Activated CD4-positive, CD25-positive, alpha-beta regulatory T cell (primary cell): ENCODE measurements around the gene LDLRAD3.

Experiments used
- DNase-seq, 4 experiments: peaks; one replicate each; lab custom pipeline; 2025; lab: John Stamatoyannopoulos, UW

The LDLRAD3 gene

DNA sequence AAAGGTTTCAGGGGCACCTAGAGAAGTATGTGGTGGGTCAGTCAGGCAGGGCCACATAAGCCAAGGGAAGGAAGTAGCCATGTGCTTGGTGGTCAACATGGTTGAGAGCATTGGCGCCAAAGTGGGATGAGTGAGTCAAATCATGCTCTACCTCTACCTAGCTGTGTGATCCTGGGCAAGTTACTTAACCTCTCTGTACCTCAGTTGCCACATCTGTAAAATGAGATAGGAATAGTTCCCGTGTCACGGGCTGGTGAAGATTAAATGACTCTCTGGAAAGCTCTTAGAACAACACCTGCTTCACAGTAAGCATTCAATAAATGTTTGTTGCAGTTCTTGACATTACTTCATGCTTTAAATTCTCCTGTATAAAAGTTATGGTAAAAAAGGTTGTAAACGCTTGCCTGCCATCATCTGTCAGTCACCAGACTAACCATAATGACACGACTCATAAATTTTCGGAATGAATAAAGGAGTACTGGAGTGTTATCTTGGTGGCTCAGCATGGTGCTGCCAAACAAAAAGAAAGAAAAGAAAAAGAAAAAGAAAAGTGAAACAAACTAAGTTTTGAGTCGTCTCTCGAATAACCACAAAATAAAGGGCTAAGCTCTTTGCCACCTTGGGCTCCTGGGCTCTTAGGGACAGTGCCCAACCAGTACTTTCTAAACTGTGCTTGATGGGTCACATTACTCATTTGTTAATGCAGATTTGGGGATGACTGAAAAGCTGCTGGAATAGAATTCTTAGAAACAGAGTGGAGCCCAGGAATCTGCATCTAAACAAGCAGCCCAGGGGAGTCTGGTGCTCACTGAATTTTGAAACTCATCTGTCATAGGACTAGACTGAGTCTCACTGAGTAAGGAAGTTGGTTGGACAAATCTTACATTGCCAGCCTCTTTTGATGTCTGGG, 107.6 kb downstream of the LDLRAD3 start:
- no peak for DNase-seq

DNA sequence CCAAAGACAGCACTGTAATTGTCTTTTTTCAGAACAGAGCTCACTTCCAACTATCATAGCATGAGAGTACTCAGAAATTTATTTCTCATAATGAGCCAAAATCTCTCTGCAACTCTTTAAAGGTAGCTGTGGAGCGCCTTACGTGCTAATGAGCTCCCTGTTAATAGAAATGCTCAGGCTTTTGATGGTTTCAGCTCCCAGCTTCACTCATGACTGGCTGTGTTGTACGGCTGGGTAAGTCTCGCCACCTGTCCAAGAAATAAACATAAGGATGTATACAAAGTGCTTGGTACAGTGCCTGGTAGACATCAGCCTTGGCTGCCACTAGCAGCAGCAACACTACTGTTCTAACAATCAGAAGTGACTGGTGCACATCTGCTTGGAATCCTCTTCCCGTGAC, 109.4 kb downstream of the LDLRAD3 start:
- no peak for DNase-seq

DNA sequence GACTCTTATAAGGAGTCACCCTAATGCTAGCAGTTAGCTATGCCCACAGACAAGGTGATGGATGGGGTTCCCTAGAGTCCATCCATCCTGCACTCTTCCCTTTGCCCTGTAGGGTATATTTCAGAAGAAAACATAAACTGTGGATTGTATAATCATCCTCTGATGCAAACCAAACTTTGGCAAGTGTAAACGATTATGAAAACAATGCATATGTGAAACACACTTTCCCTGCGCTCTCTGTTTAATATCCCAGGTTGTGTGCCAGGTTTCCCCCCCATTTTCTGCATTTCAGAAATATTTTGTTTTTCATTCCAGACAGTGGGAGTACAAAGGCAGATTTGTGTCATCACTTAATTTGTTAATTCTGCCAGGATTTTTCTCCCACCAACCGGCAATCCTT, 110.0 kb downstream of the LDLRAD3 start:
- DNase-seq: no peak

- DNase-seq: no peak
Observed at GRCh38 chr11:36054628-36055027, 110.8 kb downstream of the LDLRAD3 start.

GRCh38 chr11:36056160-36056751, 112.4 kb downstream of the LDLRAD3 start:
- DNase-seq: no peak

DNA sequence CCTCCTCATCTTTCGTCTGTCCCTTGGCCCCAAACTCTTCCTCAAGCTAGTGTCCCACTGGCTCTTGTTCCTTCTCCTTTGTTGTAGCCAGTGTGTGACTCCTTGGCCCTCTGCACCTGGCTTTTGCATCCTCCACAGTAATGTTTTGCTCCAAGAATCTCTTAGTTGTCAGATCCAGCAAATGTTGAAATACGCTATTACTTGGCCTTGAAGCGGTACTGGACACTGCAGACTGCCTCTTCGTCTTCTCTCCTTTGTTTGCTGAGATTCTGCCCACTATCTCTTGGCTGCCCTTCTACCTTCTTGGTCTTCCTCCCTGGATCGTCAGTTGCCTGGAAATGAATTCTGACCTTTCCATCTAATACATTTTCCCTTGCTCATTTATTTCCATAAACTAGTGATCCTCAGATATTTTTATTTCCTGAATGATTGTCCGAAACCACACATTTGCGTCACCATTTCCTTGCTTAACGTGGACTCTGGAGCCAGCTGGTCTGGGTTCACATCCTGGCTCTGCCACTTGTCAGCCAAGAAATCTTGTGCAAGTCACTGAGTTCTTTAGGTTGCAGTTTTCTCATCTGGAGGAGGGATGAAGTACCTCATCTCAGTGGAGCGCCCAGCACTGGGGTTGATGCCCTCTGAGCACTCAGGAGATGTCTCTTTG, 113.6 kb downstream of the LDLRAD3 start:
- no peak for DNase-seq

DNA sequence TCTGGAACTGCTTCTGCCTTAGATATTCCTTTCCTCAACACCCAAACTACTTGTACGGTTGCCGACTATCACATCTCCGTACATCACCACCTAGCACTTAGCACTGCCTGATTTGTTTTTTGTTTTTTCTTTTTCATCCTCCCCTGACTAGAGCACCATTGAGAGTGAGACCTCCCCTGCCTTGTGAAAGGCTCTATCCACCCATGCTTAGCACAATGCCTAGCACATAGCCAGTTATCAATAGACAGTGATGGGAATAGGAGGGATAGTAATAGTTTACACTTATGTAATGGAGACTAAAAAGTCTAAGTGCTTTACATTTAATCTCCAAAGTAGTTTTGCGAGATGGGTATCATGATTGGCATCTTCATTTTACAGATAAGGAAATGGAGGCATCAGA, 115.8 kb downstream of the LDLRAD3 start:
- no peak for DNase-seq

DNA sequence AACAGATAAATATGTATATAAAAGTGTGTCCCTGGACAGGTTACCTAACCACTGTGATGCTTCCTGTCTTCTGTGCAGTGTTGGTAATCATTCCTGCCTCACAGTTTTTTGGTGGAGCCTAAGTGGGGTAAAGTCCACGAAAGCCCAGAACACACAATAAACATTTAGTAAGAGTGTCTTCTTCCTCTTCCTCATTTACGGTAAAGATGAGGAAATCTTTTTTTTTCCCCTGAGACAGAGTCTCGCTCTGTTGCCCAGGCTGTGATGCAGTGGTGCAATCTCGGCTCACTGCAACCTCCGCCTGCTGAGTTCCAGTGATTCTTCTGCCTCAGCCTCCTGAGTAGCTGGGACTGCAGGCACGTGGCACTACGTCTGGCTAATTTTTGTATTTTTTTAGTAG, 117.1 kb downstream of the LDLRAD3 start:
- DNase-seq: no peak

DNA sequence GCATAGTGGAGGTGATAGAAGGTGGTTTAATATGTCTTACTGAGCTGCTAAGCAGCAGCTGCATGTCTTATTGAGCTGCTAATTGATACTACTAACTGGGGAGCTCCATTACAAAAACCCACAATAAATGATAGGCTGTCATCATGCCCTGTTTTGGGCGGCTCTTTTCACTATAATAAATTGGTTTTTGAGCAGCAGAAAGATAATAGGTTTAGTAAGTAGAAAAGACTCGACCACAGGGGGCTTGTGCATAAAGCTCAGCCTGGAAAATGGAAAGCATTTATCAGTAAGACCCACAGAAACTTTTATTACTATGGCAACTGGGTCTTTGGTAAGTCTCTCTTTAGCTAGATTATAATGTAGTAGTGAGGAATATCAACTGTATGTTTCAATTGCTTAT, 117.6 kb downstream of the LDLRAD3 start:
- no peak for DNase-seq

GRCh38 chr11:36062796-36063365, 119.0 kb downstream of the LDLRAD3 start:
- DNase-seq: no peak

- no peak for DNase-seq
Observed at GRCh38 chr11:36065436-36065835, 121.6 kb downstream of the LDLRAD3 start.

- no peak for DNase-seq
Observed at GRCh38 chr11:36066891-36067290, 123.0 kb downstream of the LDLRAD3 start.

DNA sequence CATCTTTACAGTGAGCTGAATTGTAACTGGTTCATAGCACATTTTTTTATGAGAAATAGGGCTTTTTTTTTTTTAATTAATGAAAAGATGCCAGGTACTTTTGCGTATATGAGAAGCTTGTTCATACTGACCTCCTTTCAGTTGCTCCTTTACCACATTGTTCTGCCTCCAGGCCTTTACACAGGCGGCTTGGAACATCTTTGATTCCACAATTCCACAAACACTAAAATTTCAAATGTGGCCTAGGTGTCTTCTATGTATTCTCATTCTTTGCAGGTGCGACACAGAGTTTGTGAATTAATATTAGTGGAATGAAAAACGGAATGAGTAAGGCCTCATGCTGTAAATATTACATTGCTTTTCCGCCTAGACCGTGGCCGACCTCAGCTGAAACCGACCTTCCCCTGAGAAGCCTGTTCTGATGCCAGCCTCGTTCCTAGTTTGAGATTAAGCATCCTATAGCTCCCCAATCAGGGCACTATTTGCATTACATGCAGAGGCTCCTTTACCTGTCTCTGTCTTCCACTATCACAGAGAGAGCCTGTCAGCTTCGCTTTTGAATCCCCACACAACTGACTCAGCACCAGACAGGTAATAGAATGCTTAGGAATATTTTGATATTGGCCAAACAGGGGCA, 125.8 kb downstream of the LDLRAD3 start:
- DNase-seq: no peak

- no peak for DNase-seq
Observed at GRCh38 chr11:36070213-36070953, 126.5 kb downstream of the LDLRAD3 start.

GRCh38 chr11:36070954-36071330, 127.1 kb downstream of the LDLRAD3 start:
- no peak for DNase-seq

DNA sequence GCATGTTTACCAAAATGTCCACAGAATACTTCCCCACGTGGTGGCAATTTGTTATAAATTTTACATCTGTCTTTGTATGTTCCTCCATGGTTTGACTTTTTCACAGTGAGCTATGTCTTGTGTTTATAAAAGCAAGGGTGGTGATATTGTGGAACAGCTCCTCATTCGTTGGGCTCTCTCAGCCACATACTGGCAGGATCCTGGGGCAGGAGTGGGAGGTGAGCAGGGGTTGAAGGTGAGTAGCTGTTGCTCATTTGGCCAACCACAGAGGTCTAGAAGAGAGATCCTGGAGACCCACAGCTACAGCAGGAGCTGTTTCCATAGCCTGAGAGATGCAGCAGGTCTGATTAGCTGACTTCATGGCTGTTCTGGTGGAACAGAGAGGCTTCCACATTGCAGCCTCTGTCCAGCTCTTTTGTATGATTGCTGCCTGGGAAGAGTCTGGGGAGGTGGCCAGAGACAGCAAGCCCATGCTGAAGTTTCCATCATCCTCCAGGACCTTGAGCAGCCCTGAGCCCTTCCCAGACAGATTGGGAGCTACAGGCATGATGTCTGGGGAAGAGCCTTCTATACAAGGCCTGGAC, 128.1 kb downstream of the LDLRAD3 start:
- no peak for DNase-seq

DNA sequence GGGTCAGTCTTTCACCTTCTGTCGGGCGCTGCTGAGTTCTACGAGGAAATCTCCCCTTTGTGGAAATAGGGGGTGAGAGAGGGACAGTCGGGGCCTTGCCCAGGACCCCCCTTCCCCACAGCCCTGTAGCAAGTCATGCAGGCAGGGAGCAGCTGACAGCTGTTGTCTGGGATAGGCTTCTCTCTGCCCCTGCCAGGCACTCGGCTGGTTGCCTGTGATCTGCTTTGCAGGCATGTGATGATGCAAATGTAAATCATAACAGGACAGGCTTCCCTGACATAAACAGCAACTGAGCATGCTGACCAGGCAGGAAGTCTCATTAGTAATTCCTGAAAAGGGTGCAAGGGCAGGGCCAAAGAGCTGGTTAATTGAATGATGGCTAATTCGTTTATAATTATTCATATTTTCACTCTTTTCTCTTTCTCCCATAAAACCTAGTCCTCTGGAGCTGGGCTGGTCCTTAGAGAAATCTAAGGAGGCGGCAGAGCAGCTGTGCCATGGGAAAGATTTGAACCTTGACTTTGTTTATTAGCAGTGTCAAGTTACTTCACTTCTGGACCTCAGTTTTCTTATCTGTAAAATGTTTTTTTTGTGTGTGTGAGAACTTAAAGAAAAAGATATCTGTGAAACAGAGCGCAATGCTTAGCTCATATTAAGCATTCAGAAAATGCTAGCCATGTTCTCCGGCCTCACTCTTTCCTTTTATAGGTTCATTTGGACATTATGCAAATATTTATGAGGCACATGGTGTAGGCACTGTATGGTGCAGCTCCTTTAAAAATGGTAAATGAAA, 129.7 kb downstream of the LDLRAD3 start:
- DNase-seq: no peak

GRCh38 chr11:36074941-36075431, 131.1 kb downstream of the LDLRAD3 start:
- no peak for DNase-seq

DNA sequence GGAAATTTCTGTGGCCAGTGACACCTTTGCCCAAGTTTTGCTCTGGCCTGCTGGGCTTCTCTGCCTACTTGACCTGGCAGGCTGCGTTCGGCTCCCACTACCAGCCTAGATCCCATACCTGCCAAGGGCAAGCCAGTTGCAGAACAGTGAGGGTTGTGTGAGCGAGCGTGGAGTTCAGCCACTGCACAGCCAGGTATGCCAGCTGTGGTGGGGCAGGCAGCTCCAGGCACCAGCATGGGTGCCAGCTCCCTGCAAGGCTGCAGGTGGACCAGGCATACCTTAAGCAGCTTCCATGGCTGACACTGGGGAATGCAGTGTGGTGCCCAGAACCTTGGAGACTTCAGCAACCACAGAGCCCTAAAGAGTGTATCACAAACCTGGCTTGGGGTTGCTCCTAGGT, 133.5 kb downstream of the LDLRAD3 start:
- DNase-seq: no peak
